ENCODE results near the gene ZCCHC14.

GRCh38 chr16:87468550-87468949 is 24.3 kb downstream of the ZCCHC14 start:
- no peak for TF ChIP-seq CTCF (conservative IDR thresholded peaks at IDR 0.05)
- no peak for TF ChIP-seq ZFX (IDR thresholded peaks at IDR 0.05)
